HepG2 (cell line): Measurements from ENCODE around the gene HSPB6. TPM values are rescaled to one million over a fixed set of nuclear protein-coding genes. Genes with fewer than 3 reads are reported as not detected.

Experiments used
- CBX5 ChIP-seq: sonication (generic); formaldehyde crosslinking; IDR thresholded peaks from 2 replicates; pipeline ENCODE4 v1.4.0; 2020; ENCODE audit warnings: missing genetic modification reagents, borderline replicate concordance
- E2F5 ChIP-seq: sonication (generic); formaldehyde crosslinking; conservative IDR thresholded peaks from 2 replicates; pipeline ENCODE4 v1.4.0; 2020; ENCODE audit warnings: missing genetic modification reagents
- HNRNPL ChIP-seq: fragments of 200-400 bp; formaldehyde crosslinking; IDR thresholded peaks from 2 replicates; pipeline ENCODE4 v1.6.1; 2017; ENCODE audit warnings: mild to moderate bottlenecking, low read depth, low read length
- HOXA3 ChIP-seq: sonication (generic); formaldehyde crosslinking; IDR thresholded peaks from 2 replicates; pipeline ENCODE4 v1.5.0; 2020; ENCODE audit warnings: missing genetic modification reagents
- ISL2 ChIP-seq: sonication (generic); formaldehyde crosslinking; IDR thresholded peaks from 2 replicates; pipeline ENCODE4 v1.5.0; 2020; ENCODE audit warnings: missing genetic modification reagents
- JUNB ChIP-seq: sonication (generic); formaldehyde crosslinking; IDR thresholded peaks from 2 replicates; pipeline ENCODE4 v1.8.0; 2022; ENCODE audit warnings: missing genetic modification reagents, mild to moderate bottlenecking, borderline replicate concordance
- KAT7 ChIP-seq: IDR thresholded peaks from 2 replicates; pipeline ENCODE4 v1.6.1; 2018; ENCODE audit warnings: borderline replicate concordance, missing compliant biosample characterization
- MTA1 ChIP-seq: sonication (generic); formaldehyde crosslinking; IDR thresholded peaks from 2 replicates; pipeline ENCODE4 v1.4.0; 2020; ENCODE audit warnings: missing genetic modification reagents, mild to moderate bottlenecking, borderline replicate concordance
- NR2C2 ChIP-seq: sonication (generic); formaldehyde crosslinking; IDR thresholded peaks from 2 replicates; pipeline ENCODE4 v1.4.0; 2020; ENCODE audit warnings: missing genetic modification reagents, mild to moderate bottlenecking, moderate library complexity, borderline replicate concordance
- PAX8 ChIP-seq: sonication (generic); formaldehyde crosslinking; IDR thresholded peaks from 2 replicates; pipeline ENCODE4 v1.8.0; 2022; ENCODE audit warnings: mild to moderate bottlenecking, missing genetic modification reagents, borderline replicate concordance
- PRDM4 ChIP-seq: sonication (generic); formaldehyde crosslinking; IDR thresholded peaks from 2 replicates; pipeline ENCODE4 v1.9.0; 2021; ENCODE audit warnings: missing genetic modification reagents, borderline replicate concordance
- SAP130 ChIP-seq: IDR thresholded peaks from 2 replicates; pipeline ENCODE4 v1.6.1; 2016; ENCODE audit warnings: low read depth
- ZBTB26 ChIP-seq: IDR thresholded peaks from 2 replicates; pipeline ENCODE4 v1.6.1; 2016; ENCODE audit warnings: missing compliant biosample characterization, missing genetic modification reagents, borderline replicate concordance
- ZFP37 ChIP-seq: sonication (generic); formaldehyde crosslinking; IDR thresholded peaks from 2 replicates; pipeline ENCODE4 v1.4.0; 2020; ENCODE audit warnings: missing genetic modification reagents, borderline replicate concordance
- ZNF720 ChIP-seq: sonication (generic); formaldehyde crosslinking; IDR thresholded peaks from 2 replicates; pipeline ENCODE4 v1.4.0; 2020; ENCODE audit warnings: missing genetic modification reagents
- ZNF883 ChIP-seq: sonication (generic); formaldehyde crosslinking; IDR thresholded peaks from 2 replicates; pipeline ENCODE4 v1.5.1; 2020; ENCODE audit warnings: mild to moderate bottlenecking, missing genetic modification reagents; ENCODE audit errors: not compliant biosample characterization
- polyA plus RNA-seq, 8 experiments: library from polyadenylated mRNA; depleted of rRNA in 3 of 8; stranded (reverse) in 7 of 8; unstranded in 1 of 8; fragments of >200 nt; fragmentation: Illumina TruSeq in 4 of 8; extraction: Trizol in 4 of 8; gene quantifications; 2 replicates each; pipeline versions ENCODE4 v1.2.1 to v1.2.3, GENCODE V29; 2011 to 2016; ENCODE audit warnings: low read depth in 4 of 8, missing spikeins in 1 of 8, mixed read lengths in 1 of 8; ENCODE audit not compliant: insufficient read depth in 1 of 8
- total RNA-seq, 5 experiments: library from RNA; depleted of rRNA; stranded (reverse); fragments of >200 nt; fragmentation: Illumina TruSeq; extraction: Trizol; gene quantifications; 2 replicates each; pipeline ENCODE4 v1.2.3, GENCODE V29; 2016; ENCODE audit warnings: low read depth in 1 of 5
- TF ChIP-seq, protein P1 (sequence below): sonication (generic); formaldehyde crosslinking; IDR thresholded peaks from 2 replicates; pipeline ENCODE4 v1.4.0; 2020; ENCODE audit warnings: missing genetic modification reagents, low read depth, mild to moderate bottlenecking, borderline replicate concordance
- TF ChIP-seq, protein P2 (sequence below), 2 experiments: sonication (generic) in 1 of 2; formaldehyde crosslinking in 1 of 2; IDR thresholded peaks; 2 replicates each; pipeline versions ENCODE4 v1.4.0 to v1.6.1; 2016 to 2020; ENCODE audit warnings: borderline replicate concordance in 1 of 2, low read depth in 1 of 2, mild to moderate bottlenecking in 1 of 2, missing genetic modification reagents in 1 of 2

Gene HSPB6
- total and polyA plus RNA-seq, 2 of the 13 experiments (the other 11 are each of a cell fraction or from before 2014, with no cell fraction given), result 0.18 TPM; not detected in 1

DNA sequence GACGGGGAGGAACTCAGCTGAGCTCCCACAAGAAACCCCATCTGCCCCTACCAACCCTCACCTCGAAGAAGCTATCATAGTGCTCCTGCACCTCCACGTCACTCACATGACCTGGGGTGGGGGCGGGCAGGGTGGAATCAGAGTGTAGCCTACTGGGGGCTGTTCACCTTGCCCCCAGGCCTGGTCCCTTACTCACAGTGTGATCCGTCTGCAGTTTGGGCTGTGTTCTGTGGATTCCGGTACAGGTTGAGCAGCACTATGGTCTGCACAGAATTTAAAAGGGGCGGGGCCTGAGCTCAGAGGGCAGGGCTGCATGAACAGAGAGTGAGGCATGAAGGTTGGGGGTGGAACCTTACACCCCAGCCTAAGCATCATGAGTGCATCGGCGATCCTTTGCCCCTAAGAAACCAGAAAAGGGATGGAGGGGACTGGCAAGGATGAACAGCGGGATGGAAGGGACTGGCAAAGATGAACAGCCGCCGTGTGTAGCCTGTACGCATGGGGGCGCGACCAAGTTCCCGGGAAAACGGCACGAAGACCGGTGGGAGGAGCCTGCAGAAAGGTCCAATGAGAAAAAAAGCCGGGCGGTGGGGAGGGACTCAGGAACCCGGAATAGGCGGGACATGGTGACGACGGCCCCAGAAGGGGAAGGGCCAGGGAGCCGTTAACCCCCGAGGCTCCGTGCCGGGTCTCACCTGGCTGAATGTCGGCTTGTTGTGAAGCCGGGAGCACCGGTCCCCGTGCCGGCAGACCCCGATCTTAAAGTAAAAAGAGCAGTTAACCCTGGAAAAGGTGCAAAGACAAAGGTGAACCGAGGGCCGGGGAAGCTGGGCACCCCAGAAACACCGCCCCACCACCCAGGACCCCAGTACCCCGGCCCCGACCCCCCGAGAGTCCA is 12.2 kb downstream of the HSPB6 start (continued):
- TF ChIP-seq KAT7 (CRISPR knock-in tag) (no peak), HNRNPL (0 out of 2 replicates have a peak, but pooled peaks have one; percentile 39), ZNF883 (CRISPR knock-in tag) (no peak), NR2C2 (CRISPR knock-in tag) (no peak), MTA1 (CRISPR knock-in tag) (no peak), E2F5 (no peak), JUNB (CRISPR knock-in tag) (no peak), HOXA3 (CRISPR knock-in tag) (no peak; the same call in 1 of the 2 replicates), ZNF720 (CRISPR knock-in tag) (no peak), ZBTB26 (CRISPR knock-in tag) (no peak), ZFP37 (CRISPR knock-in tag) (no peak), PRDM4 (no peak), CBX5 (CRISPR knock-in tag) (no peak), SAP130 (CRISPR knock-in tag) (peak; percentile 77), PAX8 (no peak), ISL2 (CRISPR knock-in tag) (no peak)
- TF ChIP-seq, protein P1, sequence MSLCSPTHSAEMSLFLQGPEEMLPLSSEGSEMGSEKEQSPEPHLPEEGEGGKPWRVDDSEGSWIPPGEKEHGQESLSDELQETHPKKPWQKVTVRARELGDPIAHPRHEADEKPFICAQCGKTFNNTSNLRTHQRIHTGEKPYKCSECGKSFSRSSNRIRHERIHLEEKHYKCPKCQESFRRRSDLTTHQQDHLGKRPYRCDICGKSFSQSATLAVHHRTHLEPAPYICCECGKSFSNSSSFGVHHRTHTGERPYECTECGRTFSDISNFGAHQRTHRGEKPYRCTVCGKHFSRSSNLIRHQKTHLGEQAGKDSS, result no peak
- TF ChIP-seq, protein P2, sequence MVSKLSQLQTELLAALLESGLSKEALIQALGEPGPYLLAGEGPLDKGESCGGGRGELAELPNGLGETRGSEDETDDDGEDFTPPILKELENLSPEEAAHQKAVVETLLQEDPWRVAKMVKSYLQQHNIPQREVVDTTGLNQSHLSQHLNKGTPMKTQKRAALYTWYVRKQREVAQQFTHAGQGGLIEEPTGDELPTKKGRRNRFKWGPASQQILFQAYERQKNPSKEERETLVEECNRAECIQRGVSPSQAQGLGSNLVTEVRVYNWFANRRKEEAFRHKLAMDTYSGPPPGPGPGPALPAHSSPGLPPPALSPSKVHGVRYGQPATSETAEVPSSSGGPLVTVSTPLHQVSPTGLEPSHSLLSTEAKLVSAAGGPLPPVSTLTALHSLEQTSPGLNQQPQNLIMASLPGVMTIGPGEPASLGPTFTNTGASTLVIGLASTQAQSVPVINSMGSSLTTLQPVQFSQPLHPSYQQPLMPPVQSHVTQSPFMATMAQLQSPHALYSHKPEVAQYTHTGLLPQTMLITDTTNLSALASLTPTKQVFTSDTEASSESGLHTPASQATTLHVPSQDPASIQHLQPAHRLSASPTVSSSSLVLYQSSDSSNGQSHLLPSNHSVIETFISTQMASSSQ (IDR thresholded peaks at IDR 0.05; ENCODE audit: low read depth), result 0 out of 2 replicates have a peak, but pooled peaks have one; percentile 2
- TF ChIP-seq, protein P2 (CRISPR knock-in tag; IDR thresholded peaks at IDR 0.05; ENCODE audit: borderline replicate concordance), result no peak
